Keratinocyte (primary cell): ENCODE measurements around the gene SCNN1B. TPM values are rescaled to one million over a fixed set of nuclear protein-coding genes. Genes with fewer than 3 reads are reported as not detected.

ENCODE experiments used
- DNase-seq: peaks from one replicate; pipeline ENCODE4 v3.0.0-alpha.2; 2011; ENCODE audit warnings: low read depth, missing footprints, low spot score
- FAIRE-seq: peaks from 2 replicates; lab custom pipeline; 2011; peaks lifted over from hg19 to GRCh38; lab: Jason Lieb, UNC
- H2AFZ ChIP-seq: 2 replicates; pipeline ENCODE4 v1.6.0; 2012; ENCODE audit warnings: low read length, control low read depth, inconsistent platforms; ENCODE audit not compliant: control insufficient read depth
- H3K27ac ChIP-seq: 2 replicates; pipeline ENCODE4 v1.5.1; 2011; ENCODE audit warnings: low read length; ENCODE audit not compliant: control insufficient read depth, insufficient read depth
- H3K27me3 ChIP-seq: 3 replicates; pipeline ENCODE4 v1.6.0; 2011; ENCODE audit warnings: low read length; ENCODE audit not compliant: control insufficient read depth, insufficient read depth; ENCODE audit errors: extremely low read depth
- H3K36me3 ChIP-seq, 2 experiments: 2 replicates in 1 of 2; 3 replicates in 1 of 2; pipeline ENCODE4 v1.5.1; 2011; ENCODE audit warnings: low read length in 2 of 2, mild to moderate bottlenecking in 1 of 2; ENCODE audit not compliant: control insufficient read depth in 2 of 2, insufficient read depth in 2 of 2; ENCODE audit errors: extremely low read depth in 1 of 2
- H3K4me1 ChIP-seq: 3 replicates; pipeline ENCODE4 v1.5.1; 2011; ENCODE audit warnings: low read length; ENCODE audit not compliant: control insufficient read depth, insufficient read depth; ENCODE audit errors: extremely low read depth
- H3K4me2 ChIP-seq: 3 replicates; pipeline ENCODE4 v1.6.0; 2011; ENCODE audit warnings: low read depth, low read length; ENCODE audit not compliant: control insufficient read depth, insufficient read depth; ENCODE audit errors: extremely low read depth
- H3K4me3 ChIP-seq, 3 experiments: fragments of 200-600 bp in 1 of 3; sonication (generic) in 1 of 3; 2 replicates in 2 of 3; 3 replicates in 1 of 3; pipeline ENCODE4 v1.5.1; 2011 to 2016; ENCODE audit warnings: low read length in 3 of 3, mild to moderate bottlenecking in 3 of 3, control low read depth in 2 of 3, inconsistent platforms in 1 of 3, low read depth in 1 of 3, mixed read lengths in 1 of 3, mixed run types in 1 of 3, moderate library complexity in 1 of 3; ENCODE audit not compliant: control insufficient read depth in 2 of 3, insufficient read depth in 2 of 3; ENCODE audit errors: extremely low read depth in 1 of 3
- H3K79me2 ChIP-seq: 2 replicates; pipeline ENCODE4 v1.6.0; 2012; ENCODE audit warnings: low read length; ENCODE audit not compliant: control insufficient read depth, insufficient read depth
- H3K9ac ChIP-seq: 3 replicates; pipeline ENCODE4 v1.6.0; 2011; ENCODE audit warnings: low read length; ENCODE audit not compliant: control insufficient read depth, insufficient read depth; ENCODE audit errors: extremely low read depth
- H3K9me1 ChIP-seq: 3 replicates; pipeline ENCODE4 v1.6.0; 2011; ENCODE audit warnings: low read length; ENCODE audit not compliant: control insufficient read depth, insufficient read depth; ENCODE audit errors: extremely low read depth
- H3K9me3 ChIP-seq: 2 replicates; pipeline ENCODE4 v1.5.1; 2012; ENCODE audit warnings: low read depth, low read length; ENCODE audit not compliant: control insufficient read depth
- H4K20me1 ChIP-seq: 3 replicates; pipeline ENCODE4 v1.6.0; 2011; ENCODE audit warnings: low read length; ENCODE audit not compliant: control insufficient read depth, insufficient read depth; ENCODE audit errors: extremely low read depth
- EZH2 ChIP-seq: IDR thresholded peaks from one replicate; pipeline ENCODE4 v1.6.1; 2012; ENCODE audit warnings: inconsistent platforms, mild to moderate bottlenecking, low read length, moderate library complexity
- dilution Hi-C: fragments of 300-500 bp; cut with MboI; formaldehyde crosslinking; loops from one replicate; pipeline ENCODE4 v1.7.0; 2020; ENCODE audit warnings: low sequenced_read_pairs; ENCODE audit not compliant: extremely low pct_ligation_motif_present
- polyA plus RNA-seq, 5 experiments: library from polyadenylated mRNA; depleted of rRNA in 3 of 5; stranded (reverse) in 3 of 5; stranded (forward) in 1 of 5; unstranded in 1 of 5; fragments of >200 nt; gene quantifications; 1 replicate in 1 of 5; 2 replicates in 3 of 5; 3 replicates in 1 of 5; pipeline versions ENCODE4 v1.2.1 to v1.2.3, GENCODE V29; 2011 to 2012; ENCODE audit warnings: missing spikeins in 2 of 5, low read depth in 1 of 5, low replicate concordance in 1 of 5
- TF ChIP-seq, protein P1 (sequence below), 3 experiments: IDR thresholded peaks in 1 of 3; conservative IDR thresholded peaks in 1 of 3; optimal IDR thresholded peaks in 1 of 3; 2 replicates in 2 of 3; 3 replicates in 1 of 3; pipeline versions ENCODE3 to v1.5.1; 2011; ENCODE audit warnings: low read length in 3 of 3, mild to moderate bottlenecking in 3 of 3, moderate library complexity in 2 of 3, control low read depth in 1 of 3, inconsistent platforms in 1 of 3; ENCODE audit not compliant: insufficient read depth in 2 of 3; ENCODE audit errors: extremely low read depth in 1 of 3

SCNN1B gene
- polyA plus RNA-seq, 1 donor (not counting 4 experiments of a cell fraction or from before 2014, with no cell fraction given), result 0.92 TPM

DNA sequence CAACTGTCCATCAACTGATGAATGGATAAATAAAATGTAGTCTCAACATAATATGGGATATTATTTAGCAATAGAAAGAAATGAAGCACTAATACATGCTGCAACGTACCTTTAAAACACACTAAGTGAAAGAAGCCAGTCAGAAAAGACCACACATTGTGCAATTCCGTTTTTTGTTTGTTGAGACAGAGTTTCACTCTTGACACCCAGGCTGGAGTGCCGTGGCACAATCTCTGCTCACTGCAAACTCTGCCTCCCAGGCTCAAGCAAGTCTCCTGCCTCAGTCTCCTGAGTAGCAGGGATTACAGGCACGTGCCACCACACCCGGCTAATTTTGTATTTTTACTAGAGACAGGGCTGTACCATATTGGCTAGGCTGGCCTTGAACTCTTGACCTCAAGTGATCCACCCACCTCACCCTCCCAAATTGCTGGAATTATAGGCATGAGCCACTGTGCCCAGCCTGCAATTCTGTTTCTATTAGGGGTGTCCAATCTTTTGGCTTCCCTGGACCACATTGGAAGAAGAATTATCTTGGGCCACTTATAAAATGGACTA is 40.1 kb downstream of the SCNN1B start:
- Histone ChIP-seq H2AFZ (no peak overlapping the region), H3K27me3 (peaks cover 4% of the 10 kb centered on the region), H3K27ac (no peak overlapping the region), H3K4me1 (no peaks in the 10 kb centered on the region), H3K79me2 (no peaks in the 10 kb centered on the region), H3K36me3 (no peaks in the 10 kb centered on the region), H3K9ac (no peak overlapping the region), H3K9me3 (no peaks in the 10 kb centered on the region), H3K4me3 (no peak overlapping the region), H3K4me2 (no peak overlapping the region), H4K20me1 (no peaks in the 10 kb centered on the region), H3K9me1 (no peaks in the 10 kb centered on the region)
- TF ChIP-seq, protein P1, sequence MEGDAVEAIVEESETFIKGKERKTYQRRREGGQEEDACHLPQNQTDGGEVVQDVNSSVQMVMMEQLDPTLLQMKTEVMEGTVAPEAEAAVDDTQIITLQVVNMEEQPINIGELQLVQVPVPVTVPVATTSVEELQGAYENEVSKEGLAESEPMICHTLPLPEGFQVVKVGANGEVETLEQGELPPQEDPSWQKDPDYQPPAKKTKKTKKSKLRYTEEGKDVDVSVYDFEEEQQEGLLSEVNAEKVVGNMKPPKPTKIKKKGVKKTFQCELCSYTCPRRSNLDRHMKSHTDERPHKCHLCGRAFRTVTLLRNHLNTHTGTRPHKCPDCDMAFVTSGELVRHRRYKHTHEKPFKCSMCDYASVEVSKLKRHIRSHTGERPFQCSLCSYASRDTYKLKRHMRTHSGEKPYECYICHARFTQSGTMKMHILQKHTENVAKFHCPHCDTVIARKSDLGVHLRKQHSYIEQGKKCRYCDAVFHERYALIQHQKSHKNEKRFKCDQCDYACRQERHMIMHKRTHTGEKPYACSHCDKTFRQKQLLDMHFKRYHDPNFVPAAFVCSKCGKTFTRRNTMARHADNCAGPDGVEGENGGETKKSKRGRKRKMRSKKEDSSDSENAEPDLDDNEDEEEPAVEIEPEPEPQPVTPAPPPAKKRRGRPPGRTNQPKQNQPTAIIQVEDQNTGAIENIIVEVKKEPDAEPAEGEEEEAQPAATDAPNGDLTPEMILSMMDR (optimal IDR thresholded peaks at IDR 0.05 in 1 of 3, IDR thresholded peaks at IDR 0.05 in 1 of 3, conservative IDR thresholded peaks at IDR 0.05 in 1 of 3; ENCODE audit: extremely low read depth in 1 of 3, insufficient read depth in 2 of 3, low read length in 3 of 3), result no peak
- no peak for TF ChIP-seq EZH2
- dilution Hi-C loops, result no loop called here
- FAIRE-seq, result no peak
- no peak for DNase-seq

DNA sequence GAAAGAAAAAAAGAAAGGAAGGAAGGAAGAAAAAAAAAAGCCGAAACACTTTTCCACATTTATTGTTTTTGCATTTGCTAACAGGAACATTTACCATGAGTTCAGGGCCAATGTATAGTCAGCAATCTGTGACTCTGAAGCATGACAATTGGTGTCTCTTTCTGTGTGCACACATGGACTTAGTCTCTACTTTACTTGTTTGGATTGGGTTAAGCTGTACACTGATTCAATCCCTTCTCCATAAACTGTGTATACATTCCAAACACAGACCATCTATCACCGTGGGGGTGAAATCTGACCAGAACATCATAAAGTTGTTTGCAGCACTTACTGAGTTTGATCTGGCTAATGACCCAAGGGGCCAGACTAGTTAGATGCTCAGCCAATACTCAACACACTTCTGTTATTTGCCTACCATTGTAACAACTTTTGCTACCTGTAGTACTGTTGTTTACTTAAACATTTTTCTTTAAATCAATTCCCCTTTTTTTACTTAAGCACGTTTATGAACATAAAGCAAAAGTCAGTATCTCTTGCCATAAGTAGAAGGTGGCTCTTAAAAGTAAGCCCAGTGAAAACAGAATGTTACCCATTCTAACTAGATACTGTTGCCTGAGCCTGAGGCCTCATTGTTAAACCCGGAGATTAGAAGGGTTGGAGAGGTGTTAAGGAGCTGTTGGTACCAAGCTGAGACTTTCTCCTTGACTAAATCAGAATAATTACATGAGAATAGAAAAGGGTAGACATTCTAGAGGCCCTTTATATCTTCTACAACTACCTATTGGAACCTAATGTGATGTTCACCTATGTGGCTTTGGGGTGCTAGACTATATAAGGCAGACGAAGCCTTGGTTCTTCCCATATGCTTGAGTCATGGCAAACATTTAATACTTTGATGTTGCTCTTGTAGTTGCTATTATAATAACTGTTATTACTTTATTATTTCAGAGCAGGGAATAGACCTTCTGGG is 41.8 kb downstream of the SCNN1B start:
- no peaks in the 10 kb centered on the region for H3K79me2 ChIP-seq
- H3K4me1 ChIP-seq, result no peaks in the 10 kb centered on the region
- dilution Hi-C loops, result no loop called here
- no peak overlapping the region for H3K4me3 ChIP-seq
- no peaks in the 10 kb centered on the region for H3K9me3 ChIP-seq
- H3K36me3 ChIP-seq, result no peaks in the 10 kb centered on the region
- DNase-seq, result no peak
- TF ChIP-seq, protein P1 (optimal IDR thresholded peaks at IDR 0.05 in 1 of 3, IDR thresholded peaks at IDR 0.05 in 1 of 3, conservative IDR thresholded peaks at IDR 0.05 in 1 of 3; ENCODE audit: extremely low read depth in 1 of 3, insufficient read depth in 2 of 3, low read length in 3 of 3), result no peak
- no peak for TF ChIP-seq EZH2
- no peak overlapping the region for H3K4me2 ChIP-seq
- no peak overlapping the region for H3K9ac ChIP-seq
- H3K9me1 ChIP-seq, result no peaks in the 10 kb centered on the region
- no peaks in the 10 kb centered on the region for H4K20me1 ChIP-seq
- H3K27me3 ChIP-seq, result peaks cover 4% of the 10 kb centered on the region
- no peak for FAIRE-seq
- no peak overlapping the region for H3K27ac ChIP-seq
- no peak overlapping the region for H2AFZ ChIP-seq
